ENCODE results near the gene MGAT5B. TPM values are rescaled to one million over a fixed set of nuclear protein-coding genes. Genes with fewer than 3 reads are reported as not detected.

Gene MGAT5B, protein sequence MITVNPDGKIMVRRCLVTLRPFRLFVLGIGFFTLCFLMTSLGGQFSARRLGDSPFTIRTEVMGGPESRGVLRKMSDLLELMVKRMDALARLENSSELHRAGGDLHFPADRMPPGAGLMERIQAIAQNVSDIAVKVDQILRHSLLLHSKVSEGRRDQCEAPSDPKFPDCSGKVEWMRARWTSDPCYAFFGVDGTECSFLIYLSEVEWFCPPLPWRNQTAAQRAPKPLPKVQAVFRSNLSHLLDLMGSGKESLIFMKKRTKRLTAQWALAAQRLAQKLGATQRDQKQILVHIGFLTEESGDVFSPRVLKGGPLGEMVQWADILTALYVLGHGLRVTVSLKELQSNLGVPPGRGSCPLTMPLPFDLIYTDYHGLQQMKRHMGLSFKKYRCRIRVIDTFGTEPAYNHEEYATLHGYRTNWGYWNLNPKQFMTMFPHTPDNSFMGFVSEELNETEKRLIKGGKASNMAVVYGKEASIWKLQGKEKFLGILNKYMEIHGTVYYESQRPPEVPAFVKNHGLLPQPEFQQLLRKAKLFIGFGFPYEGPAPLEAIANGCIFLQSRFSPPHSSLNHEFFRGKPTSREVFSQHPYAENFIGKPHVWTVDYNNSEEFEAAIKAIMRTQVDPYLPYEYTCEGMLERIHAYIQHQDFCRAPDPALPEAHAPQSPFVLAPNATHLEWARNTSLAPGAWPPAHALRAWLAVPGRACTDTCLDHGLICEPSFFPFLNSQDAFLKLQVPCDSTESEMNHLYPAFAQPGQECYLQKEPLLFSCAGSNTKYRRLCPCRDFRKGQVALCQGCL
- under 1 TPM; 0.17 to 0.65 (median 0.44) TPM for total RNA-seq
- long read RNA-seq, donor 1, partial matches to known transcripts, result 1 of 1 reads
- long read RNA-seq, donor 1, other reads (novel, unspliced or antisense), result 0 of 1 reads
- long read RNA-seq, donor 2, result 0 reads

- intact Hi-C loops (cut with DNase I, micrococcal nuclease), result loop anchor here in 1 of 2 donors (5.0 kb wide), 1 partner anchor 189 kb away; no protein-coding TSS in a partner anchor
- peak; percentile 83 for TF ChIP-seq CTCF (IDR thresholded peaks at IDR 0.05)
- peak; percentile 96 for ATAC-seq
- Histone ChIP-seq H3K9me3 (no peaks in the 10 kb centered on the region), H3K4me1 (ENCODE audit: low read depth) (peaks cover 9% of the 10 kb centered on the region), H3K4me3 (no peak within 1 kb of the TSS), H3K36me3 (ENCODE audit: low read depth) (no peaks in the 10 kb centered on the region)
- peak; percentile 71 to 82 (median 80) for DNase-seq
Measured at GRCh38 chr17:76868176-76868668, at the start of gene MGAT5B. MGAT5B (plus strand) TSS chr17:76868404; CDS start chr17:76869030, 626 bp downstream.

GRCh38 chr17:76820039-76820438, 48.2 kb upstream of the MGAT5B start:
- no peak for TF ChIP-seq CTCF (IDR thresholded peaks at IDR 0.05)

DNA sequence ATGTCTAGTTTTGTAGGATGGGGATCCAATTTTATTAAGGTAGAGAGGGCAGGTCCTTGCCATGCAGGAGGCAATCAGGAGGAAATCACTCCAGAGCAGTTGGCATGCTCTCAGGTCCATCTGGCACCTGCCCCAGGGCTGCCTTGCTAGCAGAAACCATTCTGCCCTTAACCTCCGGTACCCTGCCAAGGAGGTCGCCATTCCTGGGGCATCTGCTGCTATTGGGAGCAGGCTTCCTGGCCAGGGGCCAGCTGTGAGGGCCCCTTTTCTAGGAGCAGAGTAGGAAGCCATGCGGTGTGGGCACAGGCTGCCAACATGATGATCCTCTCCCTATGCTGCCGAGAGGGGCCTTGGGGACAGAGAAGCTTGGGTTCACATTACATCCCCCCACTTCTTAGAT, 47.6 kb upstream of the MGAT5B start:
- ATAC-seq, result no peak
- no peaks in the 10 kb centered on the region for H3K9me3 ChIP-seq
- H3K4me1 ChIP-seq (ENCODE audit: low read depth), result no peaks in the 10 kb centered on the region
- no peak overlapping the region for H3K4me3 ChIP-seq
- no peaks in the 10 kb centered on the region for H3K36me3 ChIP-seq (ENCODE audit: low read depth)
- intact Hi-C loops (cut with DNase I, micrococcal nuclease), result no loop called here
- TF ChIP-seq CTCF (IDR thresholded peaks at IDR 0.05), result no peak
- DNase-seq, result no peak

More at GRCh38 chr17:76820039-76820438, 48.2 kb upstream of the MGAT5B start:
- ATAC-seq, result no peak
- intact Hi-C loops (cut with DNase I, micrococcal nuclease), result no loop called here
- no peaks in the 10 kb centered on the region for H3K9me3 ChIP-seq
- no peaks in the 10 kb centered on the region for H3K4me1 ChIP-seq (ENCODE audit: low read depth)
- no peak overlapping the region for H3K4me3 ChIP-seq
- H3K36me3 ChIP-seq (ENCODE audit: low read depth), result no peaks in the 10 kb centered on the region
- no peak for DNase-seq

DNA sequence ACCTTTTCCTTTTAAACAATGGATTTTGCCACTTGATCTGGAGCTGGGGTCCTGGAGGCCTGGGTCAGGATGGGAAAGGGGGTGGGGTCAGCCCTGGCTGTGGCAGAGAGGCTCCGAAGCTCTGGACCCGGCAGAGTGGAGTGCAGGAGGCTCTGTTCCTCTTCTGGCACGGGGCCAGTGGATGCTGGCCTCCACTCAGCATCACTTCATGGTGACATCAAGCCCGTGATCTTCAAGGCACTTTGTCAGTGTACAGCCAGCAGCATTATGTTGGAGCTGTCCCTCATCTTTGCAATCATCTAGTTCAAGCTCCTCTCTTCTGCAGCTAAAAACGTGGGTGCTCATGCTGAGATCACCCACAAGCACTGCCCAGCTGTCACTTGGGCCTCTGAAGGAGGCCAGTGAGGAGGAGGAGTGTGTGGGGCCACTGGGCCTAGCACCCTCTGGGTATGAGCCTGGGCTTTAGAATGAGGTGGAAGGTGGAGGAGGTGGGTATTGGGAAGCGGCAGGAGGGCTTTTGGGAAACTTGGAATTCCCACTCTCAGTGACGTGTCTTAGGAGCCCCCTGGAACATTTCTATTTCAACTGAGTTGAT, 45.9 kb upstream of the MGAT5B start:
- H3K9me3 ChIP-seq, result no peaks in the 10 kb centered on the region
- ATAC-seq (no peak), DNase-seq (no peak)
- no peaks in the 10 kb centered on the region for H3K4me1 ChIP-seq (ENCODE audit: low read depth)
- no peak overlapping the region for H3K4me3 ChIP-seq
- no peaks in the 10 kb centered on the region for H3K36me3 ChIP-seq (ENCODE audit: low read depth)
- no peak for TF ChIP-seq CTCF (IDR thresholded peaks at IDR 0.05)
- intact Hi-C loops (cut with DNase I, micrococcal nuclease), result no loop called here

DNA sequence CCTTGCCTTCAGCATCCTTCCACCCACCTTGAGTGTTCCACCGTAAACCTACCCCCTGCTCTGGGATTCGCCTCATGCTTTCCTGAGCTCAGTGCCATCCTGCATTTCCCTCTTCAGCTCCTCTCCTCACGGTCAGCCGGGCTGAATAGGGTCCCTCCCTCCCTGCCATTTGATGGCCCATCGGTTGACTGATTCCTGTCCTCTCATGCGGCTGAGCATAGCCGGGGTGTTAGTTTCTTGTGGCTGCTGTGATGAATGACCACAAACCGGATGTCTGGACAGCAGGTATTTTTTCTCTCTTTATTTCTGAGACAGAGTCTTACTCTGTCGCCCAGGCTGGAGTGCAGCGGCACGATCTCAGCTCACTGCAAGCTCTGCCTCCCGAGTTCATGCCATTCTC, 44.1 kb upstream of the MGAT5B start:
- DNase-seq (no peak), ATAC-seq (no peak)
- Histone ChIP-seq H3K36me3 (ENCODE audit: low read depth) (no peaks in the 10 kb centered on the region), H3K4me1 (ENCODE audit: low read depth) (no peaks in the 10 kb centered on the region), H3K9me3 (no peaks in the 10 kb centered on the region), H3K4me3 (no peak overlapping the region)
- intact Hi-C loops (cut with DNase I, micrococcal nuclease), result no loop called here
- no peak for TF ChIP-seq CTCF (IDR thresholded peaks at IDR 0.05)
